ENCODE results near the gene SMCHD1. TPM values are rescaled to one million over a fixed set of nuclear protein-coding genes. Genes with fewer than 3 reads are reported as not detected.
"Not testable (repeated sequence)": the region's sequence is repeated elsewhere in the genome, so short reads cannot be mapped to it uniquely, and the experiment has no call there.

SMCHD1 gene
- total and polyA plus RNA-seq, 3 donors from 2014 or later, result 46.6 to 111 (median 87.2) TPM

DNA sequence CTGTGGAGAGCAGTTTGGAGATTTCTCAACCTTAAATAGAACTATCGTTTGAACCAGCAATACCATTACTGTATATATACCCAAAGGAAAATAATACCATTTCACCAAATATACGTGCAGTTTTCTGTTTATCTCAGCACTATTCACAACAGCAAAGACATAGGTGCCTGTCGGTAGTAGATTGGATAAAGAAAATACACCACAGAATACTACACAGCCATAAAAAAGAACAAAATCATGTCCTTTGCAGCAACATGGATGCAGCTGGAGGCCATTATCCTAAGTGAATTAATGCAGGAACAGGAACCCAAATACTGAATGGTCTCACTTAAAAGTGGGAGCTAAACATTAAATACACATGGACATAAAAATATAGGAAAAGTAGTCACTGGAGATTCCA, 81.3 kb downstream of the SMCHD1 start:
- intact Hi-C loops (cut with DNase I; ENCODE audit: low total_unique reads), result no loop called here
- Histone ChIP-seq H3K27me3 (no peaks in the 10 kb centered on the region), H3K4me1 (no peaks in the 10 kb centered on the region), H3K9me3 (no peaks in the 10 kb centered on the region), H3K36me3 (ENCODE audit: low read depth, missing control alignments) (no peaks in the 10 kb centered on the region), H3K4me3 (no peak overlapping the region), H3K27ac (no peak overlapping the region)
- DNase-seq, result no peak
- 95 to 96% methylated on average over 3 of the region's 3 CpGs for WGBS, 2 donors
- TF ChIP-seq POLR2A (IDR thresholded peaks at IDR 0.05), result no peak
- TF ChIP-seq, protein P1, sequence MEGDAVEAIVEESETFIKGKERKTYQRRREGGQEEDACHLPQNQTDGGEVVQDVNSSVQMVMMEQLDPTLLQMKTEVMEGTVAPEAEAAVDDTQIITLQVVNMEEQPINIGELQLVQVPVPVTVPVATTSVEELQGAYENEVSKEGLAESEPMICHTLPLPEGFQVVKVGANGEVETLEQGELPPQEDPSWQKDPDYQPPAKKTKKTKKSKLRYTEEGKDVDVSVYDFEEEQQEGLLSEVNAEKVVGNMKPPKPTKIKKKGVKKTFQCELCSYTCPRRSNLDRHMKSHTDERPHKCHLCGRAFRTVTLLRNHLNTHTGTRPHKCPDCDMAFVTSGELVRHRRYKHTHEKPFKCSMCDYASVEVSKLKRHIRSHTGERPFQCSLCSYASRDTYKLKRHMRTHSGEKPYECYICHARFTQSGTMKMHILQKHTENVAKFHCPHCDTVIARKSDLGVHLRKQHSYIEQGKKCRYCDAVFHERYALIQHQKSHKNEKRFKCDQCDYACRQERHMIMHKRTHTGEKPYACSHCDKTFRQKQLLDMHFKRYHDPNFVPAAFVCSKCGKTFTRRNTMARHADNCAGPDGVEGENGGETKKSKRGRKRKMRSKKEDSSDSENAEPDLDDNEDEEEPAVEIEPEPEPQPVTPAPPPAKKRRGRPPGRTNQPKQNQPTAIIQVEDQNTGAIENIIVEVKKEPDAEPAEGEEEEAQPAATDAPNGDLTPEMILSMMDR (IDR thresholded peaks at IDR 0.05), result no peak

- WGBS, 2 donors, result 96 to 100% methylated on average over 3 of the region's 3 CpGs
- H3K4me1 ChIP-seq; H3K4me3 ChIP-seq; H3K27me3 ChIP-seq; H3K27ac ChIP-seq; H3K9me3 ChIP-seq; DNase-seq; H3K36me3 ChIP-seq (ENCODE audit: low read depth, missing control alignments); intact Hi-C loops (cut with DNase I; ENCODE audit: low total_unique reads): not testable (repeated sequence)
Measured at GRCh38 chr18:2740082-2740481, 84.6 kb downstream of the SMCHD1 start.

GRCh38 chr18:2746274-2746673, 90.7 kb downstream of the SMCHD1 start:
- H3K9me3 ChIP-seq, result no peaks in the 10 kb centered on the region
- H3K36me3 ChIP-seq (ENCODE audit: low read depth, missing control alignments), result no peaks in the 10 kb centered on the region
- H3K27ac ChIP-seq, result no peak overlapping the region
- H3K27me3 ChIP-seq, result no peaks in the 10 kb centered on the region
- H3K4me3 ChIP-seq, result no peak overlapping the region
- TF ChIP-seq POLR2A (IDR thresholded peaks at IDR 0.05), result no peak
- TF ChIP-seq, protein P1 (IDR thresholded peaks at IDR 0.05), result no peak
- no peaks in the 10 kb centered on the region for H3K4me1 ChIP-seq
- DNase-seq, result no peak
- intact Hi-C loops (cut with DNase I; ENCODE audit: low total_unique reads), result no loop called here

GRCh38 chr18:2758309-2758708, 102.8 kb downstream of the SMCHD1 start:
- no peak for DNase-seq
- no peaks in the 10 kb centered on the region for H3K27me3 ChIP-seq
- no peaks in the 10 kb centered on the region for H3K9me3 ChIP-seq
- 53 to 63% methylated on average over 1 of the region's 1 CpG for WGBS, 2 donors
- H3K36me3 ChIP-seq (ENCODE audit: low read depth, missing control alignments), result no peaks in the 10 kb centered on the region
- no peak overlapping the region for H3K27ac ChIP-seq
- TF ChIP-seq POLR2A (IDR thresholded peaks at IDR 0.05), result no peak
- TF ChIP-seq, protein P1 (IDR thresholded peaks at IDR 0.05), result no peak
- H3K4me1 ChIP-seq, result no peaks in the 10 kb centered on the region
- H3K4me3 ChIP-seq, result no peak overlapping the region
- intact Hi-C loops (cut with DNase I; ENCODE audit: low total_unique reads), result no loop called here

DNA sequence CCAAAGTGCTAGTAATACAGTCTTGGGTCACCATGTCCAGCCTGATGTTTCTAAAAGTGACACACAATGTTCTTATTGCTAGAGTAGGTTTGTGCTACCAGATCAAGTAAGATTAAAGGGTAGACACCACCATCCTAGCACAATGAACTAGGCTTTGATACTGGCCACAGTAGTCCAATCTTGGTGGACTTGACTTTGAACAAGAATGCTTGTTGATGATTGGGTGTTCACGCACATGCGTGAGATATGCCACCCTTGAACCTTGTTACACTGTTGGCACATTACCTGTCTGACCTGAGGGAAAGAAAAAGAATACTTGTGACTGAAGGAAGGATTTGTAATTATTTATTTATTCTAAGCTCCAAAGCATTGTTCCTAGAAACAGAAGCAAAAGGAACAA, 119.1 kb downstream of the SMCHD1 start:
- Histone ChIP-seq H3K27me3 (no peaks in the 10 kb centered on the region), H3K27ac (no peak overlapping the region), H3K4me1 (no peaks in the 10 kb centered on the region), H3K9me3 (no peaks in the 10 kb centered on the region), H3K36me3 (ENCODE audit: low read depth, missing control alignments) (no peaks in the 10 kb centered on the region), H3K4me3 (no peak overlapping the region)
- TF ChIP-seq, protein P1 (IDR thresholded peaks at IDR 0.05), result no peak
- TF ChIP-seq POLR2A (IDR thresholded peaks at IDR 0.05), result no peak
- intact Hi-C loops (cut with DNase I; ENCODE audit: low total_unique reads), result no loop called here
- WGBS, 2 donors, result 96 to 100% methylated on average over 2 of the region's 2 CpGs
- DNase-seq, result no peak
